IMR-90 (cell line): ENCODE data around the gene KCNA10. TPM values are rescaled to one million over a fixed set of nuclear protein-coding genes. Genes with fewer than 3 reads are reported as not detected.

Experiments used
- ATAC-seq: fragments of 200-7000 bp; cut with Tn5 transposase; 2 replicates; pipeline ENCODE4 v1.9.1; 2020; ENCODE audit warnings: low read depth, mild to moderate bottlenecking, moderate library complexity
- BruUV-seq: library from RNA; stranded (reverse); fragments of 400-500 nt; replicated peaks from 2 replicates; lab custom pipeline; 2021; lab: Mats Ljungman, UMichigan
- CTCF ChIA-PET: fragments of 300-600 bp; formaldehyde crosslinking; extraction: SDS; loops from one replicate; lab custom pipeline; 2021; ENCODE audit warnings: antibody characterized with exemption; lab: Yijun Ruan, JAX
- POLR2A ChIA-PET: fragments of 300-600 bp; sonication (Branson Sonifier 250); formaldehyde crosslinking; loops from one replicate; lab custom pipeline; 2022; ENCODE audit warnings: antibody characterized with exemption; ENCODE audit not compliant: unreplicated experiment; lab: Charles Lee
- DNase-seq: peaks from one replicate; pipeline ENCODE4 v3.0.0; 2013
- H2AFZ ChIP-seq: replicated peaks from 2 replicates; pipeline ENCODE3; 2013; ENCODE audit warnings: low read length, mild to moderate bottlenecking; ENCODE audit not compliant: poor library complexity
- H2AK5ac ChIP-seq: 2 replicates; pipeline ENCODE4 v1.6.1; 2013; ENCODE audit warnings: low read depth, low read length, inconsistent platforms
- H2AK9ac ChIP-seq: replicated peaks from 2 replicates; pipeline ENCODE3; 2013; ENCODE audit warnings: mild to moderate bottlenecking, low read depth, low read length, moderate library complexity; ENCODE audit not compliant: poor library complexity
- H2BK120ac ChIP-seq: 2 replicates; pipeline ENCODE4 v1.6.1; 2013; ENCODE audit warnings: low read depth, low read length, inconsistent platforms
- H2BK15ac ChIP-seq: 3 replicates; pipeline ENCODE4 v1.6.1; 2013; ENCODE audit warnings: low read depth, low read length, inconsistent platforms
- H2BK20ac ChIP-seq: 2 replicates; pipeline ENCODE4 v1.6.1; 2013; ENCODE audit warnings: low read depth, mild to moderate bottlenecking, inconsistent platforms, low read length, moderate library complexity
- H2BK5ac ChIP-seq: 2 replicates; pipeline ENCODE4 v1.6.1; 2013; ENCODE audit warnings: mild to moderate bottlenecking, low read depth, low read length, inconsistent platforms; ENCODE audit not compliant: poor library complexity, severe bottlenecking
- H3K14ac ChIP-seq: replicated peaks from 2 replicates; pipeline ENCODE4 v1.6.1; 2013; ENCODE audit warnings: low read depth, low read length, inconsistent platforms
- H3K18ac ChIP-seq: 2 replicates; pipeline ENCODE4 v1.6.1; 2013; ENCODE audit warnings: low read depth, low read length, control low read depth
- H3K23ac ChIP-seq: 2 replicates; pipeline ENCODE4 v1.6.1; 2013; ENCODE audit warnings: low read depth, low read length, inconsistent platforms
- H3K27ac ChIP-seq: 2 replicates; pipeline ENCODE4 v1.5.1; 2013; ENCODE audit warnings: mild to moderate bottlenecking, control low read depth, low read length; ENCODE audit not compliant: insufficient read depth
- H3K27me3 ChIP-seq: 2 replicates; pipeline ENCODE4 v1.6.1; 2013; ENCODE audit warnings: low read length; ENCODE audit not compliant: control insufficient read depth, insufficient read depth
- H3K36me3 ChIP-seq: 2 replicates; pipeline ENCODE4 v1.6.1; 2013; ENCODE audit warnings: low read length, mixed read lengths; ENCODE audit not compliant: control insufficient read depth, insufficient read depth
- H3K4ac ChIP-seq: 2 replicates; pipeline ENCODE4 v1.6.1; 2013; ENCODE audit warnings: low read depth, low read length, inconsistent platforms
- H3K4me1 ChIP-seq: 2 replicates; pipeline ENCODE4 v1.6.1; 2013; ENCODE audit warnings: low read length, mixed read lengths; ENCODE audit not compliant: control insufficient read depth, insufficient read depth
- H3K4me2 ChIP-seq: 2 replicates; pipeline ENCODE4 v1.6.1; 2013; ENCODE audit warnings: low read depth, mild to moderate bottlenecking, control low read depth, low read length, moderate library complexity
- H3K4me3 ChIP-seq: 2 replicates; pipeline ENCODE4 v1.5.1; 2013; ENCODE audit warnings: low read depth, mild to moderate bottlenecking, control low read depth, low read length, moderate library complexity; ENCODE audit not compliant: insufficient read depth
- H3K56ac ChIP-seq: 2 replicates; pipeline ENCODE4 v1.6.1; 2013; ENCODE audit warnings: low read length, inconsistent platforms; ENCODE audit not compliant: insufficient read depth; ENCODE audit errors: extremely low read depth
- H3K79me1 ChIP-seq, 2 experiments: 2 replicates each; pipeline ENCODE4 v1.6.1; 2013; ENCODE audit warnings: low read length in 2 of 2, inconsistent platforms in 1 of 2, low read depth in 1 of 2
- H3K9ac ChIP-seq: 2 replicates; pipeline ENCODE4 v1.6.1; 2013; ENCODE audit warnings: low read depth, low read length, control low read depth
- H3K9me1 ChIP-seq: 2 replicates; pipeline ENCODE4 v1.6.1; 2013; ENCODE audit warnings: low read length, inconsistent platforms; ENCODE audit not compliant: insufficient read depth
- H3K9me3 ChIP-seq: 2 replicates; pipeline ENCODE4 v1.6.1; 2013; ENCODE audit warnings: low read length; ENCODE audit not compliant: control insufficient read depth, insufficient read depth
- H4K20me1 ChIP-seq: 2 replicates; pipeline ENCODE4 v1.6.1; 2013; ENCODE audit warnings: low read length, inconsistent platforms; ENCODE audit not compliant: insufficient read depth
- H4K5ac ChIP-seq: 2 replicates; pipeline ENCODE4 v1.6.1; 2013; ENCODE audit warnings: mild to moderate bottlenecking, low read depth, low read length, control low read depth
- H4K8ac ChIP-seq, 2 experiments: 2 replicates each; pipeline ENCODE4 v1.6.1; 2013; ENCODE audit warnings: low read depth in 2 of 2, low read length in 2 of 2, control low read depth in 1 of 2, inconsistent platforms in 1 of 2
- H4K91ac ChIP-seq: 2 replicates; pipeline ENCODE4 v1.6.1; 2013; ENCODE audit warnings: low read depth, low read length, inconsistent platforms; ENCODE audit not compliant: insufficient read depth
- BHLHE40 ChIP-seq: fragments of 150-350 bp; IDR thresholded peaks from 2 replicates; pipeline ENCODE4 v1.6.1; 2016; ENCODE audit warnings: mild to moderate bottlenecking, low read depth, low read length
- CEBPB ChIP-seq: IDR thresholded peaks from 2 replicates; pipeline ENCODE4 v1.6.1; 2012; ENCODE audit warnings: low read depth, low read length, improper control_type of control experiment
- CHD1 ChIP-seq: IDR thresholded peaks from 2 replicates; pipeline ENCODE4 v1.6.1; 2012; ENCODE audit warnings: low read depth, low read length, improper control_type of control experiment
- CTCF ChIP-seq: conservative IDR thresholded peaks from 2 replicates; pipeline ENCODE4 v1.5.1; 2012; ENCODE audit warnings: mild to moderate bottlenecking, low read depth, low read length, improper control_type of control experiment
- FOS ChIP-seq: fragments of 150-350 bp; IDR thresholded peaks from 2 replicates; pipeline ENCODE4 v1.6.1; 2016; ENCODE audit warnings: low read depth, low read length
- MAFK ChIP-seq: IDR thresholded peaks from 2 replicates; pipeline ENCODE4 v1.6.1; 2012; ENCODE audit warnings: low read depth, low read length, improper control_type of control experiment
- MXI1 ChIP-seq: IDR thresholded peaks from 2 replicates; pipeline ENCODE4 v1.6.1; 2012; ENCODE audit warnings: low read depth, mild to moderate bottlenecking, low read length, moderate library complexity, borderline replicate concordance
- NFE2L2 ChIP-seq: fragments of 150-350 bp; IDR thresholded peaks from 2 replicates; pipeline ENCODE4 v1.6.1; 2016; ENCODE audit warnings: low read depth, mild to moderate bottlenecking, low read length
- RAD21 ChIP-seq: IDR thresholded peaks from 2 replicates; pipeline ENCODE4 v1.6.1; 2012; ENCODE audit warnings: low read length, improper control_type of control experiment
- RCOR1 ChIP-seq: IDR thresholded peaks from 2 replicates; pipeline ENCODE4 v1.6.1; 2012; ENCODE audit warnings: mild to moderate bottlenecking, low read length, improper control_type of control experiment; ENCODE audit not compliant: insufficient replicate concordance
- USF2 ChIP-seq: fragments of 150-350 bp; IDR thresholded peaks from 2 replicates; pipeline ENCODE4 v1.6.1; 2017; ENCODE audit warnings: mild to moderate bottlenecking, antibody characterized with exemption, low read length, low read depth
- WGBS, 2 experiments: methylation state at CpG; one replicate each; pipeline versions ENCODE4 v1.1.5 to v1.1.7; 2013; ENCODE audit warnings: missing lambda C conversion rate in 2 of 2; ENCODE audit not compliant: insufficient read length in 1 of 2; ENCODE audit errors: extremely low coverage in 2 of 2; 5-methylcytosine and 5-hydroxymethylcytosine counted together
- dilution Hi-C: fragments of 300-500 bp; cut with HindIII; formaldehyde crosslinking; loops from one replicate; pipeline ENCODE4 v1.14.3; 2018; ENCODE audit warnings: low sequenced_read_pairs; ENCODE audit not compliant: unreplicated experiment
- in situ Hi-C: fragments of 300-500 bp; cut with MboI; formaldehyde crosslinking; loops from 3 replicates; pipeline ENCODE4 v1.14.3; 2019; ENCODE audit warnings: low sequenced_read_pairs, inconsistent platforms, mixed read lengths
- intact Hi-C: fragments of 100-400 bp; cut with micrococcal nuclease; formaldehyde crosslinking; loops from 2 replicates; pipeline ENCODE4 v1.10.0; 2022
- polyA plus RNA-seq, 3 experiments: library from polyadenylated mRNA; depleted of rRNA; stranded (reverse); fragments of >200 nt; gene quantifications; 2 replicates each; pipeline ENCODE4 v1.2.3, GENCODE V29; 2012; ENCODE audit warnings: low replicate concordance in 1 of 3
- total RNA-seq: library from RNA; depleted of rRNA; stranded (reverse); fragments of >200 nt; gene quantifications from 2 replicates; pipeline ENCODE4 v1.2.3, GENCODE V29; 2012

Gene KCNA10
- total and polyA plus RNA-seq, 2 of the 4 experiments (the other 2 are of a cell fraction), result not detected

- Histone ChIP-seq H3K79me1 (no peaks in the 10 kb centered on the region), H3K4me1 (peaks cover 6% of the 10 kb centered on the region), H3K9me3 (no peaks in the 10 kb centered on the region), H2AK5ac (no peak overlapping the region), H3K4ac (no peak overlapping the region), H3K23ac (no peak overlapping the region), H3K9ac (no peak overlapping the region), H2AFZ (no peak overlapping the region), H2BK120ac (no peak overlapping the region), H3K4me3 (no peak overlapping the region), H2BK5ac (no peak overlapping the region), H4K8ac (no peak overlapping the region), H3K9me1 (0 out of 2 replicates have a peak, but pooled peaks cover 3% of the 10 kb centered on the region), H4K91ac (no peak overlapping the region), H3K27ac (no peak overlapping the region), H3K4me2 (no peak overlapping the region), H2BK15ac (no peak overlapping the region), H3K14ac (no peak overlapping the region), H3K18ac (no peak overlapping the region), H4K5ac (no peak overlapping the region), H3K36me3 (no peaks in the 10 kb centered on the region), H2BK20ac (no peak overlapping the region), H2AK9ac (no peak overlapping the region), H4K20me1 (no peaks in the 10 kb centered on the region), H3K27me3 (peaks cover 23% of the 10 kb centered on the region), H3K56ac (no peak overlapping the region)
- no peak for ATAC-seq
- WGBS, 2 experiments, result 40% methylated on average over 6 of the region's 12 CpGs; no CpG with 5 or more reads in 1 of the 2 experiments
- CTCF ChIA-PET, result interaction anchor here (0.9 to 1.3 kb wide), 3 partner anchors 14 to 61 kb away, joined by 3 to 5 read pairs (median 3); no protein-coding TSS in a partner anchor
- no TSS peak for BruUV-seq
- TF ChIP-seq USF2 (no peak), NFE2L2 (no peak), CHD1 (no peak), CTCF (no peak), FOS (no peak), MXI1 (no peak), RAD21 (no peak), MAFK (no peak), BHLHE40 (no peak), CEBPB (no peak), RCOR1 (no peak)
- POLR2A ChIA-PET, result no interaction called here
- in situ Hi-C loops (no loop called here), dilution Hi-C loops (no loop called here), intact Hi-C loops (no loop called here)
- DNase-seq, result no peak
These were observed 36.9 kb downstream of the KCNA10 start for GRCh38 chr1:110481968-110482623.
